AG04450 (cell line): ENCODE results near the gene CISD2. TPM values are rescaled to one million over a fixed set of nuclear protein-coding genes. Genes with fewer than 3 reads are reported as not detected.

Source experiments
- CTCF ChIA-PET: fragments of 300-600, 350-600 bp; formaldehyde crosslinking; extraction: SDS; loops from one replicate; lab custom pipeline; 2022; ENCODE audit warnings: antibody characterized with exemption, inconsistent platforms; lab: Charles Lee
- POLR2A ChIA-PET: fragments of 350-600 bp; formaldehyde crosslinking; extraction: SDS; loops from one replicate; lab custom pipeline; 2021; ENCODE audit warnings: antibody characterized with exemption, inconsistent platforms; lab: Yijun Ruan, JAX
- DNase-seq: peaks from one replicate; pipeline ENCODE4 v3.0.0-alpha.2; 2011; ENCODE audit warnings: low read depth, low spot score
- H3K27ac ChIP-seq: one replicate; pipeline ENCODE4 v1.5.1; 2012; ENCODE audit warnings: low read depth, low read length, control low read depth
- H3K27me3 ChIP-seq: one replicate; pipeline ENCODE4 v1.6.0; 2012; ENCODE audit warnings: low read length; ENCODE audit not compliant: control insufficient read depth, insufficient read depth
- H3K4me3 ChIP-seq: 2 replicates; pipeline ENCODE4 v1.5.1; 2011; ENCODE audit warnings: mild to moderate bottlenecking, low read depth, low read length, control low read depth
- H3K9me3 ChIP-seq: 2 replicates; pipeline ENCODE4 v1.5.1; 2012; ENCODE audit warnings: low read length; ENCODE audit not compliant: control insufficient read depth, insufficient read depth
- CTCF ChIP-seq: IDR thresholded peaks from 2 replicates; pipeline ENCODE4 v1.5.1; 2011; ENCODE audit warnings: low read depth, low read length, control low read depth, inconsistent platforms
- polyA plus RNA-seq: library from polyadenylated mRNA; depleted of rRNA; stranded (reverse); fragments of >200 nt; gene quantifications from 2 replicates; pipeline ENCODE4 v1.2.3, GENCODE V29; 2011

Gene CISD2
- polyA plus RNA-seq, 1 experiment, result 30.6 TPM

DNA sequence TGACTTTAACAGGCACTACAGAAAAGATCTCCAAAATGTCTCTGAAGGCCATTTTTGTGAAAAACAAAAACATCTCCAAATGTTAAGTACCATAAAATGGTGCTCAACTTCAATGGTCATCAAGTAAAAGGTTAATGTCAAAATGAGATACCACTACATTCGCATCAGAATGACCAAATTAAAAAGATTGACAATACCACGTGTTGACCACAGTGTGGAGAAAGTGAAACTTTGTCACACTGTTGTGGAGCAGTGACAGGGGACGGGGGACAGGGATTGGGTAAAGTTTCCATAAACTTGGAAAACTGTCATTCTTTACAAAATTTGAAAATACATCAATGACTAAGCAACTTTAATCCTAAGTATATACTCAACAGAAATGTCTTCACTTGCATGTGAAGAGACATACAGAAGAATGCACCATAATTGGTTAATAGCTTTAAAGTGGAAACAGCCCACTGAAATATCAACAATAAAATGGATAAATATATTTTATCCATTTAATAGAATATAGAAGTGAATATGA is 19.1 kb upstream of the CISD2 start:
- no peak for DNase-seq
- POLR2A ChIA-PET, result no interaction called here
- no peak overlapping the region for H3K4me3 ChIP-seq
- no peak for TF ChIP-seq CTCF
- no peaks in the 10 kb centered on the region for H3K9me3 ChIP-seq
- CTCF ChIA-PET, result no interaction called here
- H3K27me3 ChIP-seq, result no peaks in the 10 kb centered on the region
- H3K27ac ChIP-seq, result no peak overlapping the region

DNA sequence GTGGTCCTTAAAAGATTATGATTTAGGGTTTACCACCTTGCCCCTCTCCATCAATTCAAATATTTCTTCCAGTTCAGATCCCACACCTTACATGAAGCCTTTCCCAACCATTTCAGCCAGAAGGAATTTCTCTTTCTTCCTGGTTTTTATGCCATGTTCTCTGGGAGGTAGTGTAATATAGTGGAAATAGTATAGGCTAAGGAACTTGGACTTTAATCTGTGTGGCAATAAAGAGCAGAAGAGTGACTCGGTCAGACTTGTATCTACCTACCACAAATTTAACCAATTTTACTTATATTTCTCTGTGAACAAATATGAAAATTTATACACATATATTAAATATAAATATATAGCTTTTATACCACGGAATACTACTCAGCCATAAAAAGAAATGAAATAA is 18.4 kb upstream of the CISD2 start:
- POLR2A ChIA-PET, result no interaction called here

GRCh38 chr4:102858828-102859464 is 9.8 kb upstream of the CISD2 start:
- Histone ChIP-seq H3K4me3 (no peak overlapping the region), H3K27ac (no peak overlapping the region), H3K27me3 (no peaks in the 10 kb centered on the region), H3K9me3 (peaks cover 4% of the 10 kb centered on the region; the same call in 1 of the 2 replicates)
- no peak for TF ChIP-seq CTCF
- no peak for DNase-seq
- CTCF ChIA-PET, result interaction anchor here (0.6 kb wide), 1 partner anchor 239 kb away, joined by 3 read pairs; no protein-coding TSS in a partner anchor
- POLR2A ChIA-PET, result no interaction called here

More for the DNA sequence above, 18.4 kb upstream of the CISD2 start:
- Histone ChIP-seq H3K27me3 (no peaks in the 10 kb centered on the region), H3K4me3 (no peak overlapping the region), H3K27ac (no peak overlapping the region), H3K9me3 (no peaks in the 10 kb centered on the region)
- CTCF ChIA-PET, result no interaction called here
- TF ChIP-seq CTCF, result no peak
- no peak for DNase-seq

- CTCF ChIA-PET, result no interaction called here
- no peak for TF ChIP-seq CTCF
These were observed 8.0 kb upstream of the CISD2 start for GRCh38 chr4:102860611-102861324.

DNA sequence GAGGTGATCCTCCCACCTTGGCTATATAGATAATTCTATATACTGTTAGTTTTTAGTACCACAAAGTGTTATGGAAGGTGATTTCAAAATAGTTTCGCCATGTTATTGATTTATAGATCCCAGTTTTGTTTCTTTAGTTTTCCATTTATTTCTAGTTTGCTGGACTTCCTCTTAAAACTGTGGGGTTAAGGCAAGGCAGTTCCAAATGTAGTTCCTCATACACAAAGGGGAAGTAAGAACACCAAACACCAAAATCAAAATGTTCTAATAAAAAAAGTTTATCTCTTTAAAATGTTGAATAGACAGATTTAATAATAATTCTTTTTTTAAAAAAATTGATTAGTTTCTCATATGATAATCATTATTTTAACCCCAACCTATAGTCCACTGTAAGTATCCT is 6.8 kb upstream of the CISD2 start:
- ChIA-PET POLR2A (no interaction called here), CTCF (no interaction called here)
- H3K4me3 ChIP-seq, result no peak overlapping the region
- DNase-seq, result no peak
- no peak for TF ChIP-seq CTCF
- no peaks in the 10 kb centered on the region for H3K27me3 ChIP-seq
- peaks cover 4% of the 10 kb centered on the region; the same call in 1 of the 2 replicates for H3K9me3 ChIP-seq
- no peak overlapping the region for H3K27ac ChIP-seq

More at GRCh38 chr4:102860611-102861324, 8.0 kb upstream of the CISD2 start:
- POLR2A ChIA-PET, result no interaction called here
- Histone ChIP-seq H3K27me3 (no peaks in the 10 kb centered on the region), H3K27ac (no peak overlapping the region), H3K9me3 (peaks cover 4% of the 10 kb centered on the region; the same call in 1 of the 2 replicates), H3K4me3 (no peak overlapping the region)
- DNase-seq, result no peak
